Measurements from ENCODE around the gene PTPRE. TPM values are rescaled to one million over a fixed set of nuclear protein-coding genes. Genes with fewer than 3 reads are reported as not detected.

Gene PTPRE
- total and polyA plus RNA-seq, 2 donors from 2014 or later: 1.1 to 25.7 TPM

- Histone ChIP-seq H3K27me3 (ENCODE audit: control insufficient read depth, insufficient read depth, low read length) (no peaks in the 10 kb centered on the region), H3K9me3 (ENCODE audit: control insufficient read depth in 2 of 3, insufficient read depth in 1 of 3, low read length in 3 of 3) (no peaks in the 10 kb centered on the region), H3K9ac (ENCODE audit: low read length in 3 of 3) (no peak overlapping the region), H3K4me3 (ENCODE audit: low read length in 3 of 3) (no peak overlapping the region), H3K36me3 (ENCODE audit: control insufficient read depth in 2 of 3, insufficient read depth in 3 of 3, low read length in 3 of 3) (peaks cover 0 to 8% (median 2%) of the 10 kb centered on the region in 3 donors), H3K4me1 (ENCODE audit: control insufficient read depth in 2 of 3, insufficient read depth in 2 of 3, low read depth in 1 of 3, low read length in 3 of 3) (peaks cover 0 to 2% (median 0%) of the 10 kb centered on the region in 3 donors), H3K27ac (ENCODE audit: low read depth in 2 of 2, low read length in 2 of 2) (no peak overlapping the region)
- intact Hi-C loops (cut with DNase I): no loop called here
- DNase-seq (no peak), FAIRE-seq (no peak)
- no peak for TF ChIP-seq CTCF (IDR thresholded peaks at IDR 0.05; ENCODE audit: borderline replicate concordance, extremely low read depth, insufficient read depth)
These were observed 167.0 kb downstream of the PTPRE start for GRCh38 chr10:128073890-128074289.

GRCh38 chr10:128074589-128074988, 167.7 kb downstream of the PTPRE start:
- Histone ChIP-seq H3K4me3 (ENCODE audit: low read length in 3 of 3) (no peak overlapping the region), H3K4me1 (ENCODE audit: control insufficient read depth in 2 of 3, insufficient read depth in 2 of 3, low read depth in 1 of 3, low read length in 3 of 3) (peaks cover 0 to 2% (median 0%) of the 10 kb centered on the region in 3 donors), H3K36me3 (ENCODE audit: control insufficient read depth in 2 of 3, insufficient read depth in 3 of 3, low read length in 3 of 3) (peaks cover 0 to 8% (median 2%) of the 10 kb centered on the region in 3 donors), H3K27ac (ENCODE audit: low read depth in 2 of 2, low read length in 2 of 2) (no peak overlapping the region), H3K9ac (ENCODE audit: low read length in 3 of 3) (no peak overlapping the region), H3K27me3 (ENCODE audit: control insufficient read depth, insufficient read depth, low read length) (no peaks in the 10 kb centered on the region), H3K9me3 (ENCODE audit: control insufficient read depth in 2 of 3, insufficient read depth in 1 of 3, low read length in 3 of 3) (no peaks in the 10 kb centered on the region)
- FAIRE-seq (no peak), DNase-seq (no peak)
- intact Hi-C loops (cut with DNase I): no loop called here
- TF ChIP-seq CTCF (IDR thresholded peaks at IDR 0.05; ENCODE audit: borderline replicate concordance, extremely low read depth, insufficient read depth): no peak

- no peak for TF ChIP-seq CTCF (IDR thresholded peaks at IDR 0.05; ENCODE audit: borderline replicate concordance, extremely low read depth, insufficient read depth)
- Histone ChIP-seq H3K4me1 (ENCODE audit: control insufficient read depth in 2 of 3, insufficient read depth in 2 of 3, low read depth in 1 of 3, low read length in 3 of 3) (no peaks in the 10 kb centered on the region), H3K36me3 (ENCODE audit: control insufficient read depth in 2 of 3, insufficient read depth in 3 of 3, low read length in 3 of 3) (peaks cover 0 to 4% (median 2%) of the 10 kb centered on the region in 3 donors), H3K4me3 (ENCODE audit: low read length in 3 of 3) (no peak overlapping the region), H3K9me3 (ENCODE audit: control insufficient read depth in 2 of 3, insufficient read depth in 1 of 3, low read length in 3 of 3) (no peaks in the 10 kb centered on the region), H3K27me3 (ENCODE audit: control insufficient read depth, insufficient read depth, low read length) (no peaks in the 10 kb centered on the region), H3K9ac (ENCODE audit: low read length in 3 of 3) (no peak overlapping the region), H3K27ac (ENCODE audit: low read depth in 2 of 2, low read length in 2 of 2) (no peak overlapping the region)
- intact Hi-C loops (cut with DNase I): no loop called here
- no peak for FAIRE-seq
- no peak for DNase-seq
These were observed 170.4 kb downstream of the PTPRE start for GRCh38 chr10:128077155-128077875.
